Nephron (organoid): ENCODE measurements around the gene HECW1.

Experiments
- H3K27ac Mint-ChIP-seq, 3 experiments: 2 replicates each; pipeline ENCODE4 v1.8.0; 2020; ENCODE audit warnings: mixed read lengths in 3 of 3, mild to moderate bottlenecking in 2 of 3, moderate library complexity in 1 of 3
- H3K27me3 Mint-ChIP-seq: 2 replicates; pipeline ENCODE4 v1.8.0; 2021; ENCODE audit warnings: low read depth, mild to moderate bottlenecking, moderate library complexity, mixed read lengths
- H3K36me3 Mint-ChIP-seq: 2 replicates; pipeline ENCODE4 v1.8.0; 2020; ENCODE audit warnings: low read depth, mixed read lengths
- H3K4me1 Mint-ChIP-seq: 2 replicates; pipeline ENCODE4 v1.8.0; 2020; ENCODE audit warnings: mixed read lengths
- H3K4me3 Mint-ChIP-seq, 3 experiments: 2 replicates each; pipeline ENCODE4 v1.8.0; 2020; ENCODE audit warnings: mild to moderate bottlenecking in 3 of 3, mixed read lengths in 3 of 3, moderate library complexity in 2 of 3
- H3K9me3 Mint-ChIP-seq: 2 replicates; pipeline ENCODE4 v1.8.0; 2020; ENCODE audit warnings: mixed read lengths
- TF ChIP-seq, protein P1 (sequence below), 3 experiments: fragments of 200-600 bp; sonication (generic); IDR thresholded peaks; one replicate each; pipeline ENCODE4 v1.5.0; 2021; ENCODE audit warnings: antibody characterized with exemption in 3 of 3; ENCODE audit not compliant: unreplicated experiment in 3 of 3

HECW1 gene

DNA sequence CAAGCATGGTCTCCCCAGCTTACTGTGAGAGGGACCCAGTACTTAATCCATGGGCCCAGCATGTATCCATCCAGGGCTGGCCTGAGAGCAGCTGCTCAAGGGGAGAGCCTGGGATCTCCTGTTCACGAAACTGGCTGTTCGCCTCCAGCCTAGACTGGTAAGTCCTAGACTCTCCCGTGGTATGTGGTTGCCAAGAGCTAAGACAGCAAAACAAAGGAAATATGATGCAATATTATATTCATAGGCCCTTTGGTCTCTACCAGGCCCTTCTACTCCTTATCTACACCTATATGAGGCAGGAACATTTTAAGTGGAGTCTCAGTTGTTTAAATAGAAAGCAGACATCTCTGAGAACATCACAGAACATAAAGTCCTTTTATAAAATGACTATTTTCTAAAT lies 441.6 kb downstream of the HECW1 start:
- Mint-ChIP-seq H3K4me3 (no peak overlapping the region), H3K27me3 (peaks cover 5% of the 10 kb centered on the region), H3K36me3 (no peaks in the 10 kb centered on the region), H3K4me1 (peaks cover 5% of the 10 kb centered on the region), H3K9me3 (peaks cover 2% of the 10 kb centered on the region), H3K27ac (no peak overlapping the region)
- TF ChIP-seq, protein P1, sequence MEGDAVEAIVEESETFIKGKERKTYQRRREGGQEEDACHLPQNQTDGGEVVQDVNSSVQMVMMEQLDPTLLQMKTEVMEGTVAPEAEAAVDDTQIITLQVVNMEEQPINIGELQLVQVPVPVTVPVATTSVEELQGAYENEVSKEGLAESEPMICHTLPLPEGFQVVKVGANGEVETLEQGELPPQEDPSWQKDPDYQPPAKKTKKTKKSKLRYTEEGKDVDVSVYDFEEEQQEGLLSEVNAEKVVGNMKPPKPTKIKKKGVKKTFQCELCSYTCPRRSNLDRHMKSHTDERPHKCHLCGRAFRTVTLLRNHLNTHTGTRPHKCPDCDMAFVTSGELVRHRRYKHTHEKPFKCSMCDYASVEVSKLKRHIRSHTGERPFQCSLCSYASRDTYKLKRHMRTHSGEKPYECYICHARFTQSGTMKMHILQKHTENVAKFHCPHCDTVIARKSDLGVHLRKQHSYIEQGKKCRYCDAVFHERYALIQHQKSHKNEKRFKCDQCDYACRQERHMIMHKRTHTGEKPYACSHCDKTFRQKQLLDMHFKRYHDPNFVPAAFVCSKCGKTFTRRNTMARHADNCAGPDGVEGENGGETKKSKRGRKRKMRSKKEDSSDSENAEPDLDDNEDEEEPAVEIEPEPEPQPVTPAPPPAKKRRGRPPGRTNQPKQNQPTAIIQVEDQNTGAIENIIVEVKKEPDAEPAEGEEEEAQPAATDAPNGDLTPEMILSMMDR (IDR thresholded peaks at IDR 0.05; ENCODE audit: unreplicated experiment in 3 of 3) = no peak

DNA sequence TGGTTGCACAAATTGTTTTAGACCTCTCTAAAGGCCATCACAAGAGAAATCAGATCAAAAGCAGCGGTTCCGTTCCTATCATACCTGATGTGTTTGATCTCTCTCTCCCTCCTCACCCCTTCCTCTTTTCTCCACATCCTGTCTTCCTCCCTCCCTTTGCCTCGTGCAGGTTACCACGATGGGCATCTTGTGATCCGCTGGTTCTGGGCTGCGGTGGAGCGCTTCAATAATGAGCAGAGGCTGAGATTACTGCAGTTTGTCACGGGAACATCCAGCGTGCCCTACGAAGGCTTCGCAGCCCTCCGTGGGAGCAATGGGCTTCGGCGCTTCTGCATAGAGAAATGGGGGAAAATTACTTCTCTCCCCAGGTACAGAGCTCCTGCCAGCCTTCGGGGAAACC lies 442.0 kb downstream of the HECW1 start:
- H3K4me3 Mint-ChIP-seq = no peak overlapping the region
- peaks cover 5% of the 10 kb centered on the region for H3K4me1 Mint-ChIP-seq
- peaks cover 1% of the 10 kb centered on the region for H3K9me3 Mint-ChIP-seq
- no peaks in the 10 kb centered on the region for H3K36me3 Mint-ChIP-seq
- no peak overlapping the region for H3K27ac Mint-ChIP-seq
- H3K27me3 Mint-ChIP-seq = peaks cover 5% of the 10 kb centered on the region
- TF ChIP-seq, protein P1 (IDR thresholded peaks at IDR 0.05; ENCODE audit: unreplicated experiment in 3 of 3) = no peak

DNA sequence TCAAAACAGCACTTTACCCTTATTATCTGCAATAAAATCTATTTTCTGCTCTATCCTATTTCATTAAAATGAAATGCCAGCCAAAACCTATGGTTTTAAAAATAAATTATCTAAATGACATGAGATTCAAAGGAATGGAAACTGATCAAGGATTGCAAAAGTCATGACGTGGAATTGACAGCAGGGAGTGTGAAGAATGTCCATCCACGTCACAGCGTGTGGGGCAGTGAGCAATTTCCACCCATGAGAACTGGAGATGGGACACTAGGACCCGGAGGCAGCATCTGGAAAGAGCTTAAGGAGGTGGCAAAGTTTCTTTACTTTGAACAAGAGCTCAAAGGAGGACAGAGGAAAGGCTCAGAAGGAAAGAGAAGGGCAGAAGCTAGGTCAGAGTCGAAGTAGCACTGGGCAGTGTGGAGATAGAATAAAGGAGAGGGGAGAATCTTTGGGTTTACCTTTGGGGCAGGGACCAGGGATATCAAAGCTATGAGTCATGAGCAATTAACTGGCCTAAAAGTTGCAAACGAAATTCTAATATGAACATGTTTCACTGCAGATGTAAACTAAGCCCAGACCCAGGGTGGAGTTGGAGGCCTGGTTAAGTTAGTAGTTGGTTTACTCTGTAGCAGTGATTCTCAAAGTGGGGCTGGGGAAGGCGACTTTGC lies 445.5 kb downstream of the HECW1 start:
- TF ChIP-seq, protein P1 (IDR thresholded peaks at IDR 0.05; ENCODE audit: unreplicated experiment in 3 of 3) = no peak
- Mint-ChIP-seq H3K4me1 (peaks cover 1% of the 10 kb centered on the region), H3K9me3 (no peaks in the 10 kb centered on the region), H3K36me3 (no peaks in the 10 kb centered on the region), H3K4me3 (no peak overlapping the region), H3K27me3 (peaks cover 5% of the 10 kb centered on the region), H3K27ac (no peak overlapping the region)

DNA sequence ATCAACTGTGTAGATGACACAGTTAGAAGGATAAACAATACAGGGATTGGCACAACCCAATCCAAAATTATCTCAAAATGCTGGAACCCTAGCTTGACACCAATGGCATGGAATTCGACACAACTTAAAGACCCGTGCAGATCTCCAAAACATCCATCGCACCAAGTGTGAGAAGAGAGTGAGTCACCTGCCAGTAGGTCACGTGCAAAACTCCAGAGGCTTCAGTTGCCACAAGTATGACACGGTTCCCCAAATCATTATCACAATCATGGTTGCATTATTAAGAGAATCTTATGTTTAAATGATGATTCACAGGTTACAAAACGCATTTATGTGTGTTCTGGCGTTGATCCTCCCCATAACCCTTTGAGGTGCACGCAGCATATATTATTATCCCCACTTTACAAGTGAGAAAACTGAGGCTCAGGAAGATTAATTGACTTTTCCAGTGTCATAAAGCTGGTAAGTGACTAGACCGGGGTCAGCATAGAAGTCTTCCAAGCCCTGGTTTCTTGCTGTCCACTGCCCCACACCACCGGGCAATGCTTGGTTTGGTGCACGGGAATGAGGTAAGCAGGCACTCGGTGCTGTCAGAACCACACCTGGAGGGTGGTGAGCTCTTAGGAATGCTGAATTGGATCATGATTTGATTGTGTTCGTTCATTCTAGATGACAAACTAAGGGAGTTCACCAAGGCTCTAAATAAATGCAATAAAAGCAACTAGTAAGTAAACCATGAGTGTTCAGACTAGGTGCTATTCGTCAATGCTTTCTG lies 446.9 kb downstream of the HECW1 start:
- TF ChIP-seq, protein P1 (IDR thresholded peaks at IDR 0.05; ENCODE audit: unreplicated experiment in 3 of 3) = no peak
- Mint-ChIP-seq H3K9me3 (no peaks in the 10 kb centered on the region), H3K4me1 (peaks cover 4% of the 10 kb centered on the region), H3K27ac (no peak overlapping the region), H3K36me3 (no peaks in the 10 kb centered on the region), H3K27me3 (no peaks in the 10 kb centered on the region), H3K4me3 (no peak overlapping the region)

DNA sequence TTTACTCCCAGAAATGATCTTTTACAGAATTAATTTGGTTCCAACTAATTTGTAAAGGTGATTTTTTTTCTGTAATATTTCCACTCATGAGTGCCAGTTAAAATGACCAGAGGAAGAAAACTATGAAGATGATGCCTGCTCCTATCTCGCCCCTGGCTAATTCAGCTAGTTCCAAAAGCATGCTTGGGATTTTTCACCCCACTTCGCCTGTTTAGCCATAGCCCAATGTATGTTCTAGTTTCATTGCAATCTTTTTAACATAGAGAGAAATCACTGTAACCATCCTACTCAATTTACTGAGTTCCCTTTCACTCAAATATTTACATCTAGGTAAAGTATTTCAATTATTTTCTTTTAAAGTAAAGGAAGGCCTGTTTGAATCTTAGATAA lies 447.5 kb downstream of the HECW1 start:
- peaks cover 4% of the 10 kb centered on the region for H3K4me1 Mint-ChIP-seq
- H3K9me3 Mint-ChIP-seq = no peaks in the 10 kb centered on the region
- no peaks in the 10 kb centered on the region for H3K36me3 Mint-ChIP-seq
- no peak overlapping the region for H3K27ac Mint-ChIP-seq
- TF ChIP-seq, protein P1 (IDR thresholded peaks at IDR 0.05; ENCODE audit: unreplicated experiment in 3 of 3) = no peak
- no peaks in the 10 kb centered on the region for H3K27me3 Mint-ChIP-seq
- no peak overlapping the region for H3K4me3 Mint-ChIP-seq
